GM12864 (cell line): ENCODE data around the gene MAP1S.

Experiments
- DNase-seq: peaks from one replicate; pipeline ENCODE4 v3.0.0-alpha.2; 2011; ENCODE audit warnings: low read depth
- H3K4me3 ChIP-seq: 2 replicates; pipeline ENCODE4 v1.5.1; 2011; ENCODE audit warnings: mild to moderate bottlenecking, low read depth, low read length, control low read depth
- CTCF ChIP-seq: IDR thresholded peaks from 2 replicates; pipeline ENCODE4 v1.5.1; 2011; ENCODE audit warnings: low read depth, mild to moderate bottlenecking, moderate library complexity, low read length, control low read depth, inconsistent platforms; ENCODE audit errors: missing control alignments

MAP1S gene

DNA sequence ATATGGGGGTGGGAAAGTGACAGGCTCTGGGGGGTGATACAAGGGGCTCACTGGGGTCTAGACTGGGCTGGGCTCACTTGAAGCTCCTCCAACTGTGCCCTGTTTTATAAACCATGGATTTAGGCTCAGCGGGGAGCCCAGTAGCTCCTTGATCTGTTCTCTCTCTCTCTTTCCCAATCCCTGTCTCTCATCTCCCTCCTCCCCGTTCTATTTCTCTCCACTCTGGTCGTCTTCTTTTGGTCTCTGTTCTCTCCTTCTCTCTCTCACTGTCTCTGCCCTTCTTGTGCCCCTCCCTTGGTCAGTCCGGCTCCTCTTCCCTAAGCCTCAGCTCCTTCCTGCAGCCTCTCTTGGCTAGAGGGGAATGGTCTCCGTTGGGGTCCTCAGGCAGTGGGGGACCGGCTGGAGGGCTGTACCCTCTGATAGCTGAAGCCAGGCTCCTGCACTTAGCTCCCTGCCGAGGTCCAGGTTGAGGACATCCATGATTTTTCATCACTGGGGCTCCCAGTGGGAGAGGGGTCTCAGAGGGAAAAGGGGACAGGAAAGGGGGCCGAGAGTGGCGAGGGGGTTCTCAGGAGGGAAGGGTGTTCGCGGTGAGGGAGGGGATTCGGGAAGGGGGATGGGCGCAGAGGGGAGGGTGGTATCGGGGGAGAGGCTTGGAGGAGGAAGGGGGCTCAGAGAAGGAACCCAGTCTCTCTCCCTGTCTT is 39.6 kb upstream of the MAP1S start:
- no peak for DNase-seq
- no peak for TF ChIP-seq CTCF
- peak overlapping the region; percentile 1; the same call in 1 of the 2 replicates for H3K4me3 ChIP-seq

GRCh38 chr19:17680230-17680722 is 39.0 kb upstream of the MAP1S start:
- no peak for TF ChIP-seq CTCF
- peak overlapping the region; percentile 1; the same call in 1 of the 2 replicates for H3K4me3 ChIP-seq

GRCh38 chr19:17681505-17682125 is 37.7 kb upstream of the MAP1S start:
- DNase-seq, result no peak
- H3K4me3 ChIP-seq, result no peak overlapping the region
- TF ChIP-seq CTCF, result no peak

More at GRCh38 chr19:17680230-17680722, 39.0 kb upstream of the MAP1S start:
- no peak for DNase-seq

DNA sequence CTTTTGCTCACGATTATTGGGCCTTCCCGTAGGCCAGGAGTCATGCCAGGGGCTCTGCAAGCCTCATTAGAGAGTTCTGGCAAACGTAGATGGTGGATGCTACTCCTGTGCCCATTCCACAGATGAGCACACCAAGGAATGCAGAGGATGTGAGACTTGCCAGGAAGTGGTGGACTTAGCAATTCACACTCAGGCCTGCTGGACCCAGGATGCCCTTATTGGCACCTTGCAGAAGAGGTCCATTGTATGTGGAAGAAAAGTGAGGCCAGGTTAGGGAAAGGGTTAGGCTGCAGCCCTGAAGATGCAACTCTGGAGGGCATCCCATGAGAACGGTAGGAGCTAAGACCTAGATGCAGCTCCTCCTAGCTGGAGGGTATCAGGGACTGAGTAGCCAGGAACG is 37.0 kb upstream of the MAP1S start:
- no peak for DNase-seq
- TF ChIP-seq CTCF, result no peak
- H3K4me3 ChIP-seq, result no peak overlapping the region

DNA sequence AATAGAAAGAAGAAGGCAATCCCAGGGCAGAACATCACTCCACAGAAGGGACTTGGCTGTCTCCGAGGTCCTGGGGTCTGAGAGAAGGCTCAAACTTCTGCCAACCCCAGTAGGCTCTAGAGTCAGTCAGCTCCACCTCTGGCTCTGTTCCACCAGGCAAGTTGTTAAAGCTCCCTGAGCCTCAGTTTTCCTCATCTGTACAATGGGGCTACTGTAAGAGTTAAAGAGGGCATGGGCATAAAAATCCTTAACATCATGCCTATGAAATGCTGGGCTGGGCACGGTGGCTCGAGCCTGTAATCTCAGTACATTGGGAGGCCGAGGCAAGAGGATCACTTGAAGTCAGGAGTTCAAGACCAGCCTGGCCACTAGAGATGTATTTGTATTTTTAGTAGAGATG is 36.2 kb upstream of the MAP1S start:
- DNase-seq, result no peak
- H3K4me3 ChIP-seq, result no peak overlapping the region
- TF ChIP-seq CTCF, result no peak

GRCh38 chr19:17684256-17684655 is 35.0 kb upstream of the MAP1S start:
- no peak for DNase-seq
- no peak for TF ChIP-seq CTCF
- no peak overlapping the region for H3K4me3 ChIP-seq
